Daoy (cell line): Measurements from ENCODE around the gene CRYBB1. TPM values are rescaled to one million over a fixed set of nuclear protein-coding genes. Genes with fewer than 3 reads are reported as not detected.

ENCODE experiments used
- DNase-seq: peaks from one replicate; pipeline ENCODE4 v3.0.0-alpha.2; 2015; ENCODE audit warnings: low read depth
- total RNA-seq: library from RNA; depleted of rRNA; stranded (reverse); fragments of >200 nt; shearing (Covaris generic); gene quantifications from 2 replicates; pipeline ENCODE4 v1.2.3, GENCODE V29; 2014

The CRYBB1 gene
- total RNA-seq, 1 experiment from 2014 or later: not detected

GRCh38 chr22:26579331-26579886, 38.4 kb downstream of the CRYBB1 start:
- DNase-seq: no peak

GRCh38 chr22:26577081-26577480, 40.7 kb downstream of the CRYBB1 start:
- DNase-seq: no peak

DNA sequence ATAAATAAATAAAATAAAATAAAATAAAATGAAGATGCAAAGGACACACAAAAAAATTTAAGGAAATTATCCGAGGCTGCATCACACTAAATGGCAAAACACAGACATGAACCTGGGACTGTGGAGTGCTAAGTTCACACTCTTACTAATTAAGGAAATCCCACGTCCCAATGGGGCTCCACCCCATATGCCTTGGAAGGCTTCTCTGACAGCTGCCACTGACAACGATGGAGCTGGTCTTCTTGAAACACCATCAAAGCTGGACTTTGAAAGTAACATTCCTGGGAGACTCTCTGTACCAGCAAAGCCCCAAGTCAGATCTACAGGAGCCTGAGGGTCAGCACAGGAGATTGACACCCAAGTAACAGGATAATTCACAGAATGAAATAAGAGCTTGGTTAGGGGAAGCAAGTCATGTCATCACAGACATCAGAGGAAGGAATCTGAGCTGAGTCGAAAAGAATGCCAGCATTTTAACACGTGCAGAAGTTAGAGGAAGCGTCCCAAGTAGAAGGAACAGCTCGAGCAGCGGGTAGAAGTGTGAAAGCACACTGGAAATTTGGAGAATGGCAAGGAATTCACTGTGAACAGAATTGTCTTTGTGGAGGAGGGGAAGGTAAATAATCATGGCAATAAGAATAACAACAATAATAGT, 41.7 kb downstream of the CRYBB1 start:
- DNase-seq: no peak

GRCh38 chr22:26574001-26574723, 43.7 kb downstream of the CRYBB1 start:
- no peak for DNase-seq

- DNase-seq: no peak
These were observed 44.7 kb downstream of the CRYBB1 start for GRCh38 chr22:26573026-26573662.

- no peak for DNase-seq
These were observed 46.8 kb downstream of the CRYBB1 start for GRCh38 chr22:26570864-26571525.

- DNase-seq: no peak
These were observed 47.7 kb downstream of the CRYBB1 start for GRCh38 chr22:26570115-26570514.

GRCh38 chr22:26568207-26568706, 49.6 kb downstream of the CRYBB1 start:
- no peak for DNase-seq

DNA sequence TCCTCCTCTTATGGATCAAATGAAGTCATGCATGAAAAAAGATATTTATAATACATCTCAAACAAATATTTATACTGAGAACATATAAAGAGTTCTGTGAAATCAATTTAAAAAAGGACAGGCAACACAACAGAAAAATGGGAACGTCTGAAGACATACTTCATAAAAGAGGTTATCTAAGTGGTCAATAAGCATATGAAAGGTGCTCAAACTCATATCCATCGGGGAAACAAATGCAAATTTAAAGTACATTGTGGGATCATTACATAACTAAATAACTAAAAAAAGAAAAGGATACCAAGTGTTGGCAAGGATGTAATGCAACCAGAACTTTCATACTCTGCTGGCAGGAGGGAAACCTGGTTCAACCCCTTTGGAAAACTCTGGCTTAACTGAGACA, 50.2 kb downstream of the CRYBB1 start:
- no peak for DNase-seq

DNA sequence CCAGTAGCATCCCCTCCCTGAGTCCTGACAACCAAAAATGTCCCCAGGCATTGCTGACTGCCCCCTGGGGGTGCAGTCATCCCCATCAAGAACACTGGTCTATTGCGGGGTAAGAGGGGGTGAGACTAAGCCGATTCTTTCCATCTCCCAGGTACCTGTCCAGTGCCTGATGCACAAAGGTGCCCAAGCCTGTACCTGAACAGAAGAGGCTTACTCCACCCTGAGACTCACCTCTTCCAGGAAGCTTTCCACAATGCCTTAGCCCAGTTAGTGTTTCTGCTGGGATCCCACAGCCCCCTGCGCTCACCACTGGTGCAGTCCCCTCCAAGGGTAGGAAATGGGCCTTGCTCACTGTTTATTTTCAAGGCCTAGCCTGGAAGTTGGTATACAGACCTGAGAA, 50.8 kb downstream of the CRYBB1 start:
- DNase-seq: no peak

- no peak for DNase-seq
These were observed 51.9 kb downstream of the CRYBB1 start for GRCh38 chr22:26565889-26566288.

- DNase-seq: no peak
These were observed 52.6 kb downstream of the CRYBB1 start for GRCh38 chr22:26565181-26565580.

DNA sequence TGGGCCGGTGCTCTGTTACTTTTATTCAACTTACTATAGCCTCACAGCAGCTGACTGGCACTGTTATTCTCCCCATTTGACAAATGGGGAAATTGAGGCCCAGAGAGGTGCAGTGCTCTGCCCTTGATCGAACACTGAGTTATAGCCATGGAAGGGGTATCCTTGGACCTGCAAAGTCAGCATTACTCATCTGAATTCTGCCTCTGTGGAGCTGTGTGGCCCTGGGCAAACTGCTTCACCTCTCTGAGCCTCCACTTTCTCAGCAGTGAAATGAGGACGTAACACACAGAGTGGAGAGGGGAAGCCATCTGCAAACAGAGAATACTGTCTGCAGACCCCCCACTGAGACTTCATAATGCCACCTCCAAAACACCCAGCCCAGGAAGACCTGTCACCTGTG, 53.2 kb downstream of the CRYBB1 start:
- no peak for DNase-seq

GRCh38 chr22:26564181-26564580, 53.6 kb downstream of the CRYBB1 start:
- DNase-seq: no peak

GRCh38 chr22:26563022-26563421, 54.8 kb downstream of the CRYBB1 start:
- DNase-seq: no peak

DNA sequence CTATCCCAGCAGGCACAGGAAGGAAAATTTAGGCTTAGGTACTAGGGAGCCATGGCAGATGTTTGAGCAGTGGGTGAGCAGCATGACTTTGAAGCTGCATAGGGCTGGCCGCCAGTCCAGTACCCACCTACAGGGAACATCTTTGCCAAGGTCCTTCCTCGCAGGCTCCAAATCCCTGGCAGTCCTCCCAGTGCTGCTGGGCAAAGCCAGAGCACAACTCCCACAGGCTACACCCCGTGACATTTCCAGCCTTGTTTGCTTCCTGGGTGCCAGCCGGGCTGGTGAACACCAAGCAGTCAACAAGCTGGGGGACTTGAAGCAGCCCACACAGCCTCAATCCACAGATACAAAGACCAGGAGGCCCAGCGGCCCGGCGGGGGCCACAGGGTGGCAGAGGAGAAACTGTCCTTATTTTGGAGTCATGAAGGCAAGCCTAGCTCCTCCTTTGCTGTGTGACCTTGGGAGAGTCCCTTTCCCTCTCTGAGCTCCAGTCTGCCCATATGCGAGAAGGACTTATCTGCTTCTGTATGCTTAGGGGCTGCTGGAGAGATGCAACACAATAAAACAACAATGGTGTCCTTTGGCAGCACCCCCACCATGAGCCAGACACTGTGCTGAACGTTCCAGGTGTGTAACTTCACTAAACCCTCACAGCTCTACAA, 55.9 kb downstream of the CRYBB1 start:
- no peak for DNase-seq

DNA sequence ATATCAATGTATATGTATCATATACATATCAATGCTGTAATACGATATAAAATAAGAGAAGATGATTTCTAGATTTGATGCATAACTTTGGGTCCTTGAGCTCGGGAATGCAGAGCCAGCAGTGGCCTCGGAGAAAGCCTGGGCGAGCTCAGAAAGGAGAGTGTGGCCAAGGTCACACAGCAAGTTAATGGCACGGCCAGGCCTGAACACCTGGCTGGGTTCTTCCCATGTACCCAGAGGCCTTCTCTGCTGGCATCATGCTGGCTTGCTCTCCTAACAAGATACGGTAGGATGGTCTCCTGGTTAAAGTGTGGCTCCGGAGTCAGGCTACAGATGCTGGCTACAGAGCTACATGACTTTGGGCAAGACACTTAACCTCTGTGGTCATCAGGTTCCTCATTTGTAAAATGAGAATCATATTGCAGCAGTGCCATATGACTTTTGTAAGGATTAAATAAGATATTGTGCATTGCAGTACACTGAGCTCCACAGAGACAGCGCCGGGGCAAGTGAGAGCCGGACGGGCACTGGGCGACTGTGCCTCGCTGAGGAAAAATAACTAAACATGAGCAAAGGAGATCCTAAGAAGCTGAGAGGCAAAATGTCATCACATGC, 57.8 kb downstream of the CRYBB1 start:
- DNase-seq: no peak

- DNase-seq: no peak
These were observed 59.5 kb downstream of the CRYBB1 start for GRCh38 chr22:26558248-26558895.

DNA sequence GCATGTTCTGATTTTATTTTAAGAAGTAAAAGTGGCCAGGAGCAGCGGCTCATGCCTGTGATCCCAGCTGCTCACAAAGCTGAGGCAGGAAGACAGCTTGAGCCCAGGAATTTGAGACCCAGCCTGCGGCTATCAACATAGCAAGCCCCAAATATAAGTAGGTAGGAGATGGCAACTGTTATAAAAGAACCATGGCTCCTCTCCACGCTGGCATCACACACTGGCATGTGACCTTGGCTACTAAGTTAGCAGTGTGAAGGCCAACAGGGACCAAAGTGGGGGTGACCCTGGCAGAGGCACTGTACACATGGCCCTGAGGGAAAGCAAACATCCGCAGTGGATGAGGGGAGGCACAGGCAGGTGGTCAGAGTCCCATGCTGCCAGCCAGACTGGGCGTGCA, 60.9 kb downstream of the CRYBB1 start:
- no peak for DNase-seq

DNA sequence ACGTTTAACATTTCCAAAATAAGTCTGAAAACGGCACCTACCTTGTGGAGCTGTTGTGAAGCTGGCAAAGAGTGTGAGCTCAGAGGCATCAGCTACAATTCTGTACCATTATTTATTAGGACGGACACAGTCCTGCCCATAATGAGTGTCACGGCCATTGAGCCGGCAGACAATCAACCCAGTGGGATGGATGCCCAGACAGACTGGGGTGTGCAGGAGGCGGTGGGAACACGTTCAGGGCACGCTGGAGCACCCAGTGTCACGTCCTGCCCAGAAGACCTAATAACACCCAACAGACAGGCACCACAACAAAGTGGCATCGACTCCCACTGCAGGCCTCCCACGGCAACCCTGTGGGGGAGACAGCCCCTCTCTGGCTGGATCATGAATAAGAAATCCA, 62.3 kb downstream of the CRYBB1 start:
- no peak for DNase-seq

DNA sequence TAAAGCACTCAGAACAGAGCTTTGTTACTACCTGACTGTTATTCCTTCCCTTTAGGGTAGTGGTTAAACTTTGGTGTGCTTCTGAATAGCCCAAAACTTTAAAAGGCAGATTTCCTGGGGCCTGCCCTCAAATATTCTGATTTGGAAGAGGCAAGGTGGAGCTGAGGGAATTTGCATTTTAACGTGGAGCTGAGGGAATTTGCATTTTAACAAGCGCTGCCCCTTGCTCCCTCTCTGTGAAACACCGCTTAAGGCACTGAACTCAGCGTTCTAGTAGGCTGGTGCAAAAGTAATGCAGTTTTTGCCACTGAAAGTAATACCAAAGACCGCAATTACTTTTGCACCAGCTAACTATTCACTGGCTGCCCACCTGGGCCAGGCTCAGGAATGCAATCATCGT, 62.9 kb downstream of the CRYBB1 start:
- DNase-seq: no peak
